HG03196 (cell line): ENCODE results near the gene ZGLP1.
"Not testable (repeated sequence)": the region's sequence is repeated elsewhere in the genome, so short reads cannot be mapped to it uniquely, and the experiment has no call there.

Experiments
- ATAC-seq: cut with Tn5 transposase; IDR thresholded peaks from one replicate; pipeline ENCODE4 v1.9.1; 2021; ENCODE audit not compliant: unreplicated experiment

The ZGLP1 gene

GRCh38 chr19:10283301-10284064, 26.1 kb downstream of the ZGLP1 start:
- no peak for ATAC-seq

DNA sequence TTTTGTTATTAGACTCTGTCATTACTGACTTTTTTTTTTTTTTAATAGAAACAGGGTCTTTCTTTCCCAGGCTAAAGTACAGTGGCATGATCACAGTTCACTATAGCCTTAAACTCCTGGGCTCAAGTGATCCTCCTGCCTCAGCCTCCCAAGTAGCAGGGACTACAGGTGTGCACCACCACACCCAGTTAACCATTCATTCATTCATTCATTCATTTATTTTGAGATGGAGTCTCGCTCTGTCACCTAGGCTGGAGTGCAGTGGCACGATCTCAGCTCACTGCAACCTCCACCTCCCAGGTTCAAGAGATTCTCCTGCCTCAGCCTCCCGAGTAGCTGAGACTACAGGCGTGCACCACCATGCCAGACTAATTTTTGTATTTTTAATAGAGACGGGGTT, 27.6 kb downstream of the ZGLP1 start:
- ATAC-seq, result not testable (repeated sequence)

DNA sequence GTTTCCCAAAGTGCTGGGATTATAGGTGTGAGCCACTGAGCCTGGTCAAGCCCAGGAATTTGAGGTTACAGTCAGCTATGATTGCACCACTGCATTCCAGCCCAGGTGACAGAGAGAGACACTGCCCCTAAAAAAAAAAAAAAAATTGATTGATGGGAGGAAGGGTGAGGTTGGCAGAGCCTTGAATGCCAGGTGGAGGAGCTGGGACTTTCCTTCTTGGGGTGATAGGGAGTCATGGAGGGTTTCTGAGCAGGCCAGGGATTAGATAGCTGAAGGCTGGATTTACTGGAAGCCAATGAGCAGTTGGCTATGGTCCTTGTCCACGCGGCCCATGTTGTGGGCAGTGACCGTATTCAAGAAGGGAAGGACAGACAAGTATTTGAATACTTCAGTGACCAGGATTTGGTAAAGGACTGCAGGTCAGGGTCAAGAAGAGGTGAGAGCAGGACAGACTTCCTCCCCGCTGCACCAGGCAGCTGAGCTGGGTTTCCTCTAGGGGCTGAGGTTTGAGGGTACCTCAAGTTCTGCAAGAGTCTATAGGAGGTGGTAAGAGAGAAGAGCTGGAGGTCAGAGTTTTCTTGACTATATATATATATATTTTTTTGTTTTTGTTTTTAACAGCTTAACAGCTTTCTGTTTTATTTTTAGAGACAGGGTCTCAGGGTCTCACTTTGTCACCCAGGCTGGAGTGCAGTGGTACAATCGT, 29.7 kb downstream of the ZGLP1 start:
- ATAC-seq, result no peak

- ATAC-seq, result no peak
Observed at GRCh38 chr19:10278935-10279334, 30.7 kb downstream of the ZGLP1 start.

- no peak for ATAC-seq
Observed at GRCh38 chr19:10277795-10278589, 31.6 kb downstream of the ZGLP1 start.

GRCh38 chr19:10274589-10274988, 35.0 kb downstream of the ZGLP1 start:
- ATAC-seq, result no peak

GRCh38 chr19:10271543-10272086, 38.0 kb downstream of the ZGLP1 start:
- ATAC-seq, result peak; percentile 29

- ATAC-seq, result peak; percentile 53
Observed at GRCh38 chr19:10270616-10271394, 38.8 kb downstream of the ZGLP1 start, which contains the start of gene ICAM1. TSS of gene ICAM1 (plus strand) at chr19:10271120. CDS start at chr19:10271160, 40 bp downstream.

- ATAC-seq, result peak; percentile 38
Observed at GRCh38 chr19:10270180-10270615, 39.4 kb downstream of the ZGLP1 start.

GRCh38 chr19:10269333-10270179, 40.1 kb downstream of the ZGLP1 start:
- ATAC-seq, result no peak

DNA sequence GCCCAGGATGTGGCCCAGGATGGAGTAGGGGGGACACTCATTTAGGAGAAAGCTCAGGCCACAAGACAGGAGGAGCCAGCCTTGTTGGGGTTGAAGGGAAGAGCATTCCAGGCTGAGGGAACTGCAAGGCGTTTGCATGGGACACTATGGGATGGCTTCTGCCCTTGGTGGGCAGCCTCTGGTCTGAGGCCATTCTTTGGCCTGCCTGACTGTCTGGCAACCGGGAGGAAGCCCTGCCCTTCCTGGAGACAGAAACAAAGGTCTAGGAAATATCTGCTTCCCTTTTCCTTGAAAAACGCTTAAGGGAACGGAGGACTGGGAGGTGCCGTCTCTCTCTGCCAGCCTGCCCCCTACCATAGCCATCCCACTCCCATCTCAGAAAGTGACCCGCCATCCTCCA, 41.5 kb downstream of the ZGLP1 start:
- ATAC-seq, result no peak

DNA sequence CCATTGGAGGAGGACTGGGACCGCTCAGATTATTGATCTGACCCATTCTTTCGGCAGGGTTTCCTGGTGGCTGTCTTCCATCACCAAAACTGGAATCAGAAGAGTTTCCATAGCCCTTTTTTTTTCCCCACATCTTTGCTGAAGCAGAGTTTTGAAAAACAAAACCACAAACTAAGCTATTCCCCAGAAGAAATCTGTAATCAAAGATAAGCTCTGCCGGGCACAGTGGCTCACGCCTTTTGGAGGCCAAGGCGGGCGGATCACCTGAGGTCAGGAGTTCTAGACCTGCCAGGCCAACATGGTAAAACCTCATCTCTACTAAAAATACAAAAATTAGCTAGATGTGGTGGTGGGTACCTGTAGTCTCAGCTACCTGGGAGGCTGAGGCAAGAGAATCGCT, 42.9 kb downstream of the ZGLP1 start:
- no peak for ATAC-seq

GRCh38 chr19:10262771-10263170, 46.8 kb downstream of the ZGLP1 start:
- no peak for ATAC-seq

DNA sequence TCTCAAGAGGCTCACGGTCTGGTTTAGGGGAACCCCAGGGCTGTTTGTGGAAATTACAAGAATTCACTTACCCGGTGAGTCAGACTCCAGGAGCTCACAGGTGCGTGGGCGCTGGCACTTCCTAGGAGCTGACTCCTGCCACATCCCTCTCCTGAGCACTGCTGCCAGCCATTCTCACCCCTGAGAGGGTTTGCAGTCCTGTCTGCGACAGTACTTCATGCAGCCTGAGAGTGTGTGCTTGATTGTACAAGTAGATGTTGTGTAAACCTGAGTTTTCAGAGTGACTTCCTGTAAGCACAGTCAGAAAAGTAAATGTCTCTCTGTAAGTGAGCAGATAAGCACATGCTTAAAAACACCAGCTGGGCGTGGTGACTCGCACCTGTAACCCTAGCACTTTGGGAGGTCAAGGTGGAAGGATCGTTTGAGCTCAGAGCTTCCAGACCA, 49.5 kb downstream of the ZGLP1 start:
- no peak for ATAC-seq

GRCh38 chr19:10259162-10259905, 50.3 kb downstream of the ZGLP1 start:
- no peak for ATAC-seq

DNA sequence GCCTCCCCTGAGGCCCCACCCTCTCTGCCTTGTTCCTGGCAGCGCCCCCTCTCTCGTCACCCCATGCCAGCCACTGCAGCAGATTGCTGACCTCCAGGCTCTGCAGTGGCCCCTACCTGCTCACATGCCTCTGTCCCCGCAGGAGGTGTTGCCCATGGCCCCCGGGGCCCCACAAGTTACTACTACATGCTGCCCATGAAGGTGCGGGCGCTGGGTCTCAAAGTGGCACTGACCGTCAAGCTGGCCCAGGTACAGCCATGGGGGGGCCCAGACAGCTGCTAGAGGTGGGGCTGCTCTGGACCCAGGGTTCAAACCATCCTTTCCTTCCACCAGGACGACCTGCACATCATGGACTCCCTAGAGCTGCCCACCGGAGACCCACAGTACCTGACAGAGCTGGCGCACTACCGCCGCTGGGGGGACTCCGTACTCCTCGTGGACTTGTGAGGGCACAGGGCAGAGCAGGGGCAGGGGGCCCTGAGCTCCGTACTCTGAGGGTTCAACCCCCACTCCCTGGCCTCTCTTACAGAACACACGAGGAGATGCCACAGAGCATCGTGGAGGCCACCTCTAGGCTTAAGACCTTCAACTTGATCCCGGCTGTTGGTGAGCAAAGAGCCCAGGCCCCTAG, 51.4 kb downstream of the ZGLP1 start:
- ATAC-seq, result no peak

DNA sequence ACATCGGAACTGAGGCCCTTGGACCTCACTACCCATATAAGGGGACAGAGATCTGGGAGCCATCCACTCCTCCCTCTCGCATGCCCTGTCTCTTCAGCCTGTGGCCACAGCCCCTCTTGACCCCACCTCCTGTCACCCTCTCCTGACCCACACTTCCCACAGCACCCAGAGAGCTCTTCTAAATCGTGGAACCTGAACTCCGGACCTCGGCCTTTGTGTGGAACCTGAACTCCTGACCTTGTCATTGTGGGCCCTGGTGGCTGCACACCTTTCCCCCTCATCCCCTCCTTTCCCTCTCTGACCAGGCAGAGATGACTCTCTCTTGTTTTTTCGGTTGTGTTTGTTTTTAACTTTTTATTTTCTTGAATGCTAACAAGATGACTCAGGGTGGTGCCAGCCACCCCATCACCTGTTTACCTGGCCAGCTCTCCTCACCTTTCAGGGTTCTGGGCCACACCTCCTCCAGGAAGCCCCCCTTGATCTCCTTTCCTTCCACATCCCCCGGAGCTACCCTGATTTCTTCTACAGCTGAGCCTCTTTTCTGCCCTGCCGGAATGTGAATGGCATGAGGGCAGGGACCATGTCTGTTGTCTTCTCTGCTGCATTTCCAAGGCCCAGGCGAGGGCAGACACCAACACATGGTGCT, 52.5 kb downstream of the ZGLP1 start:
- no peak for ATAC-seq

GRCh38 chr19:10256551-10256950, 53.1 kb downstream of the ZGLP1 start:
- no peak for ATAC-seq
